ENCODE measurements around the gene GINS2.
A peak's percentile ranks its signal among the peaks of the same experiment; 100 is the strongest.

Gene GINS2

DNA sequence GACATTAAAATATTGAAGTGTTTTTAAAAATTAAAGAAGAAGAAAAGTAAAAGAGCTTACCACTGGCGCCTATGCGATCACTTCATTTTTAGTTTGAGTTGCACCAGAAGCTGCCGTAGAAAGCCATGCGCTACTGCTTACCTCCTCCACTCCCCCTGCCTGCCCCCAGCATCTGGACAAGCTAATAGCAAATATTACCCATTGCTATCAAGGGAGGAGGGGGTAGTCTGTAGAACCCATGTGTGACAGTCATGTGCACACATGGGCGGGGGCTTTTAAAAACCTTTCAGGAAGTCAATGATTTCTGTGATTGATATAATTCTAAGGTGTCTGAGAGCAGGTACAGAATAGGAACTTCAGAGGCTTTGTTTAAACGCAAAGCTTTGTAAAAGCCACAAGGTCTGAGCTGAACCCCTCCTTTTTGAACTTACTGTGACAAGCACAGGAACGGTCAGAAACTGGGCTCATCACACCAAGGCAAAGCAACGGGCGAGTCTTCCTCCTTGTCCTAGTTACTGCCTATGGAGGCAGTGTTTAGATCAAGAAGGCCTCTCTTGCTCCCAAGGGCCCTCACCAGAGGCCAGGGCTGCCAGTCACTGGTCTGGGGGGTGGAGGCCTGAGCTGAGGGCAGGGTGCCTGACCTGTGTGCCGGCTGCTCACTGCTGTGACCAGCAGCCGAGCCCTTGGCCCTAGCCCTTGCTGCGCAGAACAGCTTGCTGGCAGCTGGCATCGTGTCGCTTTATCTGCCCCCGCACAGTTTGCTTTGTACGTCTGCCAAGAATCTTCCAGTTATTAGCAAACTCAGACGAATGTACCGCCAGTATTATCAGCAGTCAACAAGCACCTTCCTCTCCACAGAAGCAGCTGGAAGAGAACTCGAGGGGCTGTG is 15.0 kb downstream of the GINS2 start:
- TF ChIP-seq, protein P1, sequence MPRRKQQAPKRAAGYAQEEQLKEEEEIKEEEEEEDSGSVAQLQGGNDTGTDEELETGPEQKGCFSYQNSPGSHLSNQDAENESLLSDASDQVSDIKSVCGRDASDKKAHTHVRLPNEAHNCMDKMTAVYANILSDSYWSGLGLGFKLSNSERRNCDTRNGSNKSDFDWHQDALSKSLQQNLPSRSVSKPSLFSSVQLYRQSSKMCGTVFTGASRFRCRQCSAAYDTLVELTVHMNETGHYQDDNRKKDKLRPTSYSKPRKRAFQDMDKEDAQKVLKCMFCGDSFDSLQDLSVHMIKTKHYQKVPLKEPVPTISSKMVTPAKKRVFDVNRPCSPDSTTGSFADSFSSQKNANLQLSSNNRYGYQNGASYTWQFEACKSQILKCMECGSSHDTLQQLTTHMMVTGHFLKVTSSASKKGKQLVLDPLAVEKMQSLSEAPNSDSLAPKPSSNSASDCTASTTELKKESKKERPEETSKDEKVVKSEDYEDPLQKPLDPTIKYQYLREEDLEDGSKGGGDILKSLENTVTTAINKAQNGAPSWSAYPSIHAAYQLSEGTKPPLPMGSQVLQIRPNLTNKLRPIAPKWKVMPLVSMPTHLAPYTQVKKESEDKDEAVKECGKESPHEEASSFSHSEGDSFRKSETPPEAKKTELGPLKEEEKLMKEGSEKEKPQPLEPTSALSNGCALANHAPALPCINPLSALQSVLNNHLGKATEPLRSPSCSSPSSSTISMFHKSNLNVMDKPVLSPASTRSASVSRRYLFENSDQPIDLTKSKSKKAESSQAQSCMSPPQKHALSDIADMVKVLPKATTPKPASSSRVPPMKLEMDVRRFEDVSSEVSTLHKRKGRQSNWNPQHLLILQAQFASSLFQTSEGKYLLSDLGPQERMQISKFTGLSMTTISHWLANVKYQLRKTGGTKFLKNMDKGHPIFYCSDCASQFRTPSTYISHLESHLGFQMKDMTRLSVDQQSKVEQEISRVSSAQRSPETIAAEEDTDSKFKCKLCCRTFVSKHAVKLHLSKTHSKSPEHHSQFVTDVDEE (CRISPR knock-in tag; IDR thresholded peaks at IDR 0.05), result no peak
- TF ChIP-seq TCF4 (CRISPR knock-in tag; IDR thresholded peaks at IDR 0.05; ENCODE audit: borderline replicate concordance), result peak; percentile 63; the same call in 1 of the 2 replicates
- ATAC-seq, result peak; percentile 46

- TF ChIP-seq GLIS3 (CRISPR knock-in tag; IDR thresholded peaks at IDR 0.05), result no peak
- TF ChIP-seq SNAI2 (CRISPR knock-in tag; IDR thresholded peaks at IDR 0.05), result no peak
- no peak for TF ChIP-seq ISL1 (CRISPR knock-in tag; IDR thresholded peaks at IDR 0.05)
- no peak for TF ChIP-seq ZFP3 (CRISPR knock-in tag; IDR thresholded peaks at IDR 0.05)
- no peak for TF ChIP-seq BACH2 (CRISPR knock-in tag; IDR thresholded peaks at IDR 0.05; ENCODE audit: borderline replicate concordance)
- TF ChIP-seq POU6F1 (CRISPR knock-in tag; IDR thresholded peaks at IDR 0.05; ENCODE audit: borderline replicate concordance, low read depth), result no peak
- TF ChIP-seq, protein P1 (CRISPR knock-in tag; IDR thresholded peaks at IDR 0.05), result no peak
- no peak for TF ChIP-seq ARNTL (CRISPR knock-in tag; IDR thresholded peaks at IDR 0.05; ENCODE audit: borderline replicate concordance, low read depth)
- TF ChIP-seq TCF4 (CRISPR knock-in tag; IDR thresholded peaks at IDR 0.05; ENCODE audit: borderline replicate concordance), result no peak
- TF ChIP-seq CREB5 (CRISPR knock-in tag; IDR thresholded peaks at IDR 0.05; ENCODE audit: low read depth), result no peak
- TF ChIP-seq PATZ1 (CRISPR knock-in tag; IDR thresholded peaks at IDR 0.05; ENCODE audit: borderline replicate concordance), result no peak
- TF ChIP-seq OSR1 (CRISPR knock-in tag; IDR thresholded peaks at IDR 0.05), result no peak
- TF ChIP-seq ZNF70 (CRISPR knock-in tag; IDR thresholded peaks at IDR 0.05), result no peak
- TF ChIP-seq CSRNP3 (CRISPR knock-in tag; IDR thresholded peaks at IDR 0.05), result no peak
- no peak for ATAC-seq
Measured at GRCh38 chr16:85670840-85671239, 17.9 kb downstream of the GINS2 start.
